Superior temporal gyrus (tissue), 1 donor: ENCODE results near the gene WDR88.

Source experiments
- DNase-seq: peaks from one replicate; pipeline ENCODE4 v3.0.0-alpha.2; 2016; ENCODE audit errors: extremely low spot score

WDR88 gene, protein sequence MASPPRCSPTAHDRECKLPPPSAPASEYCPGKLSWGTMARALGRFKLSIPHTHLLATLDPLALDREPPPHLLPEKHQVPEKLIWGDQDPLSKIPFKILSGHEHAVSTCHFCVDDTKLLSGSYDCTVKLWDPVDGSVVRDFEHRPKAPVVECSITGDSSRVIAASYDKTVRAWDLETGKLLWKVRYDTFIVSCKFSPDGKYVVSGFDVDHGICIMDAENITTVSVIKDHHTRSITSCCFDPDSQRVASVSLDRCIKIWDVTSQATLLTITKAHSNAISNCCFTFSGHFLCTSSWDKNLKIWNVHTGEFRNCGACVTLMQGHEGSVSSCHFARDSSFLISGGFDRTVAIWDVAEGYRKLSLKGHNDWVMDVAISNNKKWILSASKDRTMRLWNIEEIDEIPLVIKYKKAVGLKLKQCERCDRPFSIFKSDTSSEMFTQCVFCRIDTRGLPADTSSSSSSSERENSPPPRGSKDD

DNA sequence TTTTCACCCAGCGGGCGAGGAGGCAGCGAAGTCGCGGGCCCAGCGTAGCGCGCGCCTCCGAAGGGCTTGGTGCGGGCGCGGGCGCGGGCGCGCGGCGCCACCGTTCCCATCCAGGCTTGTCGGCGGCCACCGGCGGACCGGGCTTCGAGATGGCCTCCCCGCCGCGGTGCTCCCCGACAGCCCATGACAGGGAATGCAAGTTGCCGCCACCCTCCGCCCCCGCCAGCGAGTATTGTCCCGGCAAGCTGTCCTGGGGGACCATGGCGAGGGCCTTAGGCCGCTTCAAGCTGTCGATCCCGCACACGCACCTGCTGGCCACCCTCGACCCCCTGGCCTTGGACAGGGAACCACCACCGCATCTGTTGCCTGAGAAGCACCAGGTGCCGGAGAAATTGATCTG is at the start of gene WDR88:
TSS of gene WDR88 (plus strand) at position 94 of the 400 bp plus-strand sequence. CDS start at position 150, 56 bp downstream.
- DNase-seq, result no peak

DNA sequence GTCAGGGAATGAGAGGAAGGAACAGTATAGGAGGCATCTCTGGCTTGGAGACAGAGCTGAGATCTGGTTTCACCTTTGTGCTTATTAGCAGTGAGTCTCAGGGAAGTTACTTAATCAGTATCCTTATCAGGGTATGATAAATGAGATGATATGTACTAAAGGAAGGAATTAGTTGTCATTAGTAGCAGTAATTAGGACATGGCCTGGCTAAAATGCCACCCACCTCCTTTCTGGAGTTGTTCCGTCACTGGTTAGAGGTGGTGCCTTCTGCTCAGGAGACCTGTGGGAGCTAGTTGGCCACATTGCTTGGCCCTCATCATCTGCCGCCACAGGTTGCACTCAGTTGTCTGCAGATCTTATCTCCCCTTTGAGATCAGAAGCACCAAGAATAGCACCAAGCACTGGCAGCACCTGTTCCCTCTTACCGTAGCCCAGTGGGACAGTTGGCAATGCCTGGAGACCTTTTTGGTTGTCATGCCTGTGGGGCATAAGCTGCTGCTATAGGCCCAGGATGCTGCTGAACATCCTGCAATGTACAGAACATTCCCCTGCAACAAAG is 46.3 kb upstream of the WDR88 start:
- no peak for DNase-seq

DNA sequence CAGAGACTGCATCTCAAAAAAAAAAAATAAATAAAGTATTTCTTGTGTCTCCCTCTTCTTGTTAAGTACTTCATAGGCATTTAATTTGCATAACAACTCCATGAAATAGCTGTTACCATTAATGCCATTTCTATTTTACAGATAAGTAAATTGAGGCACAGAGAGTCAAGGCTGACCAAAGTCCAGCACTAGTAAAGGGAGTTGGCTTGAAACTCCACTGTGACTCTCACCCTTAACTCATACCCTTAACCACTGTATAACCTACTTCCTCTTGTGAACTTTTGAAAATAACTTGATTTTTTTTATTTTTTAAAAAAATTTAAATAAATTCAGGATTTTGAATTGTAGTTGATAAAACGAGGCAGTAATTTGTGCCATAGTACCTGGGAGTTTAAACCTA is 45.0 kb upstream of the WDR88 start:
- DNase-seq, result no peak

DNA sequence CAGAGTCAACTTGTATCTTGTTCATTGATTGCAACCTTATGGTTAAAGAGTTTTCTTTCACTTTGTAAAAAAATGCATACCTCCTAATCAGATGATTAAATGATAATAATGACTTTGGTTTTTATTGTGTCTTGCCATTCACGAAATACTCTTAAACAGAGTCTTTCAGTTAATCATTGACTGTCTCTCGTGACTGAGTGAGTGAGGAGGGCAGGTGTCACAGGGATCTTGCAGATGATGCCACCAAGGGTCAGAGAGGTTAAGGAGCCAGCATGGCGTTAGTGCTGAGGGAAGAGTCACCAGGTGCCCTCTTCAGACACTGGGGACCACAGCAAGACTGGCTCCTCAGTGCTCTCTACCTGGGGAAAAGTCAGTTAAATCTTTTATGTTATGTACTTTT is 42.9 kb upstream of the WDR88 start:
- DNase-seq, result no peak

GRCh38 chr19:33090179-33090578 is 41.7 kb upstream of the WDR88 start:
- no peak for DNase-seq

- DNase-seq, result no peak
These were observed 38.3 kb upstream of the WDR88 start for GRCh38 chr19:33093420-33094210.

DNA sequence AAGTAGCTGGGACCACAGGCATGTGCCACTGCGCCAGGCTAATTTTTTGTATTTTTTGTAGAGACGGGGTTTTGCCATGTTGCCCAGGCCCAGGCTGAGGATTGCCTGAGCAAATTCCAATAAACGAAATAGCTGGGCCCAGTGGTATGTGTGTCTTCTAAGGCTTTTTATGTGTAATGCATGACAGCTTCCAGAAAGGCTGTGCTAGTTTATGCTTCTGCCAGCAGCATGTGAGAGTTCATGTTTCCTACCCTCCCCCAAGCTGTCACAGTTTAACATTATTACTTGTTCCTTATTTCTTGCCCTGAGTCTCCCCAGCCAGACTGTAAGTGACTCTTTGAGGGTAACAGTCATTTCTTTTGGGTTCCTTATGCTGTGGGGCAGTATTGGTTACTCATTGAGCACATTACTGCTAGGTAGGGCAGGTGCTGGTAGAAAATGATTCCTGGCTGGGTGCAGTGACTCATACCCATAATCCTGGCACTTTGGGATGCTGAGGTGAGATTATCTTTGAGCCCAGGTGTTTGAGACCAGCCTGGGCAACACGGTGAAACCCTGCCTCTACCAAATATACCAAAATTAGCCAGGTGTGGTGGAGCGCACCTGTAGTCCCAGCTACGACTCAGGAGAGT is 37.4 kb upstream of the WDR88 start:
- no peak for DNase-seq

- DNase-seq, result no peak
These were observed 35.9 kb upstream of the WDR88 start for GRCh38 chr19:33096005-33096404.

DNA sequence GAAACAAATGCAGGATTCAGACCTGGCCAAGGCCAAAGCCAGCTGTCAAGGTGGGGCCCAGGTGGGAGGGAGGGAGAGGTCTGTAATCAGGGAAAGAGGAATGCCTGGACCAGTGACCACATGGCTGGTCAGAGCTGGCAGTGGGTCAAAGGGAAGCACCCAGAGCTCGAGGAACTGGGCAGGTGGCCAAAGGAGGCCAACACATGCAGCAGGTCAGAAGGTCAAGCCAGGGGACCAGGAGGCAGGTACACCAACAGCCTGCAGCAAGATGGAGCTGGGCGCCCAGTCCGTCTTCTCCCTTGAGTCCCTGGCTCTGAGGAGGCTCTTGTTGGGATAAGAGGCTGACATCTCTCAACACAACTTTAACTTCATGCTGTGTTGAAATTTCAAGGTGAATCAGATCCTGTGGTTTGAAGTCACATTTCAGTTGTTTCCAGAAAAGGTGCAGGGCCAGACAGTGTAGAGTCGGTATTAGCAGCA is 33.8 kb upstream of the WDR88 start:
- DNase-seq, result no peak

DNA sequence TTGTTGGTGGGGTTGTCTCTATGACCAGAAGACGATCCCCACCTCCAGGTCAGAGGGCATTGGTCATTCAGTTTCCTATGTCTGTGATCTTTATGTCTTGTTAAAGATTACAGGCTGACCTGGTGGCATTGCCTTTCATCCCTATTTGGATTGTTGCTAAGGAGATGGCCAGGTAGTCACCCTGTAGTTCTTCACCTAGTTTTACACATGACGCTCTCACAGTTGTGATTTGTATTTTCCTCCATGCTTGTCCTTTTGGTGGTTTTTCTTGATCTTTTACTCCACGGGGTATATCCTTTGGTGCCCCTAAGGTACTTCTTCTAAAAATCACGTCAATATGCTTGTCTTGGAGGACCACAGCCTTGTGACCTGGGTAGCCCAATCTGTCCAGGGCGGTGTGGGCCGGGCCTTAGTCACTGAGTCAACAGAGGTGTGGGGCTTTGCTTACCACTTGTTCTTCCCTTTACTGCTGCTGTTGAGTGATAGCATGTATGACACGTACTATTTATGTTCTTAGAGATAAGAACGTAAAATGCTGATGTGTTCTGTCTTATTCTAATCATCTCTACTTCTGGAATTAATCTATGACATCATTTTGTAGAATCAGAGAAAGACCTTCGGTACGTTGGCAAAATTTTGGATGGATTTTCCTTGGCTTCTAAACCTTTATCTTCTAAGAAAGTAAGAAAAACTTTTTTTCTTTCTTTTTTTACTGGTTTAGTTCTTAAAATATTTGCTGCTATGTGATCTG is 30.8 kb upstream of the WDR88 start:
- no peak for DNase-seq

DNA sequence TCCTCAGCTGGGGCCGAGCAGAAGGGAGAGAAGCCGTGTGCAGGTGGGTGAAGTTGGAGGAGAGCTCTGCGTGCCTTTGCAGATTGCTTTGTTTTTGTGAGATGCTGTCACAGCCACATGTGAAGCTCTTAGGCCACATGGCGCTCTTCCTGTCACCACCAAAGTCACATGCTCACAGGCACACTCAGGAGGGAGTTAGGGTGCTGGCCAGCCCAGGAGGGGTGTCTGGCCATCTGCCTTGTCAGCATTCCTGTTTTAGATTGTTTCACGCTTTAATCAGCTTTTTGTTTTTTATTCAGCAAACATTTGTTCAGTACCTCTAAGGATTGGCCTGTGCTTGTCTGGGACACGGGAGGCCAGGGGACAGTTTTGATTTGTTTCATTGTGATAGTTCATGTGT is 29.0 kb upstream of the WDR88 start:
- DNase-seq, result no peak

GRCh38 chr19:33108161-33108560 is 23.8 kb upstream of the WDR88 start:
- no peak for DNase-seq

- no peak for DNase-seq
These were observed 21.6 kb upstream of the WDR88 start for GRCh38 chr19:33110137-33110910.

- no peak for DNase-seq
These were observed 20.3 kb upstream of the WDR88 start for GRCh38 chr19:33111587-33111986.

- no peak for DNase-seq
These were observed 17.6 kb upstream of the WDR88 start for GRCh38 chr19:33114312-33114711.

- no peak for DNase-seq
These were observed 14.4 kb upstream of the WDR88 start for GRCh38 chr19:33117501-33117900.

GRCh38 chr19:33118643-33119042 is 13.3 kb upstream of the WDR88 start:
- no peak for DNase-seq

DNA sequence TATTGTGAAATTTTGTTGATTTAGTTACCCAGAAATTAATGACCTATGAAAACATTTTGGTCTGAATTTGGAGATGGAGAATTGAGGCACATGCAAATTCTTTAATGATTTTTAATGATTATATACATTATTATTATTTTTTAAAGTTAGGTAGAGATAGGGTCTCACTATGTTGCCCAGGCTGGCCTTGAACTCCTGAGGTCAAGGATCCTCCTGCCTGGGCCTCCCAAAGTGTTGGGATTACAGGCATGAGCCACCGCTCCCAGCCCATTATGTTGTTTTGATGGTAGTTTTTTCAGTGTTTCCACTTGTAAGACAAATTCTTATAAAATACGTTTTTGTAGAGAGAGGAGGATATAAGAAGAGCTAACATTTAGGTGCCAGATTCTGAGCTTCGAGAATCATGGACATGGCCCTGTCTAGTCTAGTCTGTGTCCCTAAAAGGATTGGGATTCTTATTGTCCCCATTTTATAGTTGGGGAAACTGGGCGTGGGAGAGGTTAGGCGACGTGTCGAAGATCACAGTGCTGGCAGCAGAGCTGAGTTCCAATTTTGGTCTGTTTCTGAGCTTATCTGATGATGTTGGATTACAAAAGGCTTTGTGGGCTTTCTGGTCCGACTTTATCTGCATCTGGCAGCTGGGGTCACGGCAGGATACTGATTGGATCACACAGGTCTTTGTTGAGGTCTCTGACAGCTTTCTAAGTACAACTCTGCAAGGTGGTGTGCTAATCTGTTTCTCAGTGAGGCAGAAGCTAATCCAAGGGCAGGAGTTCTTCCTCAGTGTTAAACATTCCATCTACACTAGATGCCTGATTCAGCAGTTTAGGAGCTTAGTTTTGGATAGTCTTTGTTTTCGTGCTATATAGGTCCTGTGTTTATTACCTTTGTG is 7.5 kb upstream of the WDR88 start:
- no peak for DNase-seq

- peak; percentile 75 for DNase-seq
These were observed 6.0 kb upstream of the WDR88 start for GRCh38 chr19:33125929-33126388.
